Measurements from ENCODE around the gene MIF4GD. TPM values are rescaled to one million over a fixed set of nuclear protein-coding genes. Genes with fewer than 3 reads are reported as not detected.
A peak's percentile ranks its signal among the peaks of the same experiment; 100 is the strongest.

The MIF4GD gene
- total RNA-seq, 1 experiment from 2014 or later = 14.7 TPM

DNA sequence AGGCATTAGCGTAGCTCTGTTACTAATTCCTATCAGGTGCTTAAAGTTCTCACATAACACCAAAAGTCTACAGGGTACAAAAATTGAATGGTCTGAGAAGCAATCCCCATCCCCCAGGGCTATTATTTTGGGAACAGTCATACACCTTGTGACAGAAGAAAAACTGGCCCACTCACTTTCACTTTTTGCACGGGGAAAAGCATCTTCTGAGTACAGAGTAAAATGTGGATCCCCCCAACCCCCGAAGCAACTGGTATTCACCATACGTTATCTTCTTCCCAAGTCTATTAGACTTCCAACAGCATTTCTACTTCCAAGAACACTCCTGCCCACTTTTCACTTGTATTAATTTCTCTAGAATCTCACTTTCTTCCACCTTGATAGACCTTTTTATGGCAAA lies 21.5 kb downstream of the MIF4GD start:
- intact Hi-C loops (cut with micrococcal nuclease; ENCODE audit: unreplicated experiment) = no loop called here
- DNase-seq (ENCODE audit: low spot score) = no peak
- POLR2A ChIA-PET (ENCODE audit: low non-redundant PET) = no interaction called here
- Histone ChIP-seq H3K4me1 (ENCODE audit: insufficient read depth, low read length, poor library complexity, severe bottlenecking) (peaks cover 4% of the 10 kb centered on the region), H3K27ac (ENCODE audit: low read depth, low read length, poor library complexity, severe bottlenecking) (peak overlapping the region; percentile 14), H3K4me3 (ENCODE audit: low read depth, low read length, poor library complexity, severe bottlenecking) (no peak overlapping the region), H3K36me3 (ENCODE audit: insufficient read depth, low read length, poor library complexity, severe bottlenecking) (peaks cover 14% of the 10 kb centered on the region), H3K27me3 (replicated peaks; ENCODE audit: insufficient read depth, low read depth, low read length, poor library complexity) (no peaks in the 10 kb centered on the region), H3K9me3 (ENCODE audit: low read depth, low read length, poor library complexity, severe bottlenecking) (no peaks in the 10 kb centered on the region)
- BruUV-seq (replicated peaks) = no TSS peak
- CTCF ChIA-PET = interaction anchor here (0.6 to 1.3 kb wide), 2 partner anchors 9 to 290 kb away, joined by 4 to 6 read pairs; no protein-coding TSS in a partner anchor
- no peak for TF ChIP-seq EZH2 (IDR thresholded peaks at IDR 0.05; ENCODE audit: borderline replicate concordance, low read depth, low read length, poor library complexity, severe bottlenecking)
- TF ChIP-seq, protein P1, sequence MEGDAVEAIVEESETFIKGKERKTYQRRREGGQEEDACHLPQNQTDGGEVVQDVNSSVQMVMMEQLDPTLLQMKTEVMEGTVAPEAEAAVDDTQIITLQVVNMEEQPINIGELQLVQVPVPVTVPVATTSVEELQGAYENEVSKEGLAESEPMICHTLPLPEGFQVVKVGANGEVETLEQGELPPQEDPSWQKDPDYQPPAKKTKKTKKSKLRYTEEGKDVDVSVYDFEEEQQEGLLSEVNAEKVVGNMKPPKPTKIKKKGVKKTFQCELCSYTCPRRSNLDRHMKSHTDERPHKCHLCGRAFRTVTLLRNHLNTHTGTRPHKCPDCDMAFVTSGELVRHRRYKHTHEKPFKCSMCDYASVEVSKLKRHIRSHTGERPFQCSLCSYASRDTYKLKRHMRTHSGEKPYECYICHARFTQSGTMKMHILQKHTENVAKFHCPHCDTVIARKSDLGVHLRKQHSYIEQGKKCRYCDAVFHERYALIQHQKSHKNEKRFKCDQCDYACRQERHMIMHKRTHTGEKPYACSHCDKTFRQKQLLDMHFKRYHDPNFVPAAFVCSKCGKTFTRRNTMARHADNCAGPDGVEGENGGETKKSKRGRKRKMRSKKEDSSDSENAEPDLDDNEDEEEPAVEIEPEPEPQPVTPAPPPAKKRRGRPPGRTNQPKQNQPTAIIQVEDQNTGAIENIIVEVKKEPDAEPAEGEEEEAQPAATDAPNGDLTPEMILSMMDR (conservative IDR thresholded peaks at IDR 0.05; ENCODE audit: low read depth, low read length) = no peak

GRCh38 chr17:75246404-75246803 lies 24.6 kb downstream of the MIF4GD start:
- Histone ChIP-seq H3K4me1 (ENCODE audit: insufficient read depth, low read length, poor library complexity, severe bottlenecking) (peaks cover 4% of the 10 kb centered on the region), H3K9me3 (ENCODE audit: low read depth, low read length, poor library complexity, severe bottlenecking) (no peaks in the 10 kb centered on the region), H3K27ac (ENCODE audit: low read depth, low read length, poor library complexity, severe bottlenecking) (no peak overlapping the region), H3K27me3 (replicated peaks; ENCODE audit: insufficient read depth, low read depth, low read length, poor library complexity) (no peaks in the 10 kb centered on the region), H3K4me3 (ENCODE audit: low read depth, low read length, poor library complexity, severe bottlenecking) (no peak overlapping the region), H3K36me3 (ENCODE audit: insufficient read depth, low read length, poor library complexity, severe bottlenecking) (peaks cover 45% of the 10 kb centered on the region)
- POLR2A ChIA-PET (ENCODE audit: low non-redundant PET) = no interaction called here
- DNase-seq (ENCODE audit: low spot score) = no peak
- TF ChIP-seq EZH2 (IDR thresholded peaks at IDR 0.05; ENCODE audit: borderline replicate concordance, low read depth, low read length, poor library complexity, severe bottlenecking) = no peak
- TF ChIP-seq, protein P1 (conservative IDR thresholded peaks at IDR 0.05; ENCODE audit: low read depth, low read length) = no peak
- CTCF ChIA-PET = interaction anchor here (0.5 kb wide), 1 partner anchor 17 kb away, joined by 7 read pairs; no protein-coding TSS in a partner anchor
- no TSS peak for BruUV-seq (replicated peaks)
- intact Hi-C loops (cut with micrococcal nuclease; ENCODE audit: unreplicated experiment) = no loop called here

GRCh38 chr17:75245011-75245410 lies 26.0 kb downstream of the MIF4GD start:
- Histone ChIP-seq H3K36me3 (ENCODE audit: insufficient read depth, low read length, poor library complexity, severe bottlenecking) (peaks cover 57% of the 10 kb centered on the region), H3K4me1 (ENCODE audit: insufficient read depth, low read length, poor library complexity, severe bottlenecking) (peaks cover 8% of the 10 kb centered on the region), H3K4me3 (ENCODE audit: low read depth, low read length, poor library complexity, severe bottlenecking) (no peak overlapping the region), H3K27me3 (replicated peaks; ENCODE audit: insufficient read depth, low read depth, low read length, poor library complexity) (no peaks in the 10 kb centered on the region), H3K27ac (ENCODE audit: low read depth, low read length, poor library complexity, severe bottlenecking) (no peak overlapping the region), H3K9me3 (ENCODE audit: low read depth, low read length, poor library complexity, severe bottlenecking) (no peaks in the 10 kb centered on the region)
- TF ChIP-seq, protein P1 (conservative IDR thresholded peaks at IDR 0.05; ENCODE audit: low read depth, low read length) = no peak
- no peak for TF ChIP-seq EZH2 (IDR thresholded peaks at IDR 0.05; ENCODE audit: borderline replicate concordance, low read depth, low read length, poor library complexity, severe bottlenecking)
- no peak for DNase-seq (ENCODE audit: low spot score)
- ChIA-PET POLR2A (ENCODE audit: low non-redundant PET) (no interaction called here), CTCF (no interaction called here)
- no TSS peak for BruUV-seq (replicated peaks)
- intact Hi-C loops (cut with micrococcal nuclease; ENCODE audit: unreplicated experiment) = no loop called here
